ENCODE measurements around the gene ACTN1.
"Not testable (repeated sequence)": the region's sequence is repeated elsewhere in the genome, so short reads cannot be mapped to it uniquely, and the experiment has no call there.

Gene ACTN1

DNA sequence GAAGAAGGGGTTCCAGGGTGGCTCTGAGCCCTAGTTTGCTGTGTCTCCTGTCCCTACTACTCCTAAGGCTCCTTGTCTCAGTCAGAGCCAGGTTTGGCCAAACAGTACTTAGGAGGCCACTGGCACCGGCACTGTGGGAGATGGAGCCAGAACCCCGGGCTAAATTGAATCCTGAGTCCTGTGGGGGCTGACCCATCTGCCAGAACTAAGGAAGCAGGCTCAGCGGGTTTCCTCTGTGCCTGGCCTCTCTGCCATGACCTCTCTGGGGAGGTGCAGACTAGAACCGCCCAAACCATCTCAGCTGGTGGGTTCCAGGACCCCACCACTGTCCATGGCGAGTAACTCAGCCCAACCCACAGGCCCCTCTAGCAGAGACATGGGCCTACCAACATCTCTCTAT lies 5.5 kb downstream of the ACTN1 start:
- peaks cover 42% of the 10 kb centered on the region for H3K36me3 ChIP-seq
- no peak for TF ChIP-seq CTCF (IDR thresholded peaks at IDR 0.05; ENCODE audit: low read depth, low read length)
- H3K27me3 ChIP-seq = no peaks in the 10 kb centered on the region
- no peak overlapping the region for H3K4me3 ChIP-seq (ENCODE audit: low read depth, low read length)
- H3K4me1 ChIP-seq = peaks cover 24% of the 10 kb centered on the region
- no peaks in the 10 kb centered on the region for H3K9me3 ChIP-seq
- no peak for DNase-seq

- H3K9me3 ChIP-seq; DNase-seq; H3K4me3 ChIP-seq (ENCODE audit: low read depth, low read length); H3K27me3 ChIP-seq: not testable (repeated sequence)
- Histone ChIP-seq H3K36me3 (peaks cover 47% of the 10 kb centered on the region), H3K4me1 (peaks cover 28% of the 10 kb centered on the region)
These were observed 5.9 kb downstream of the ACTN1 start for GRCh38 chr14:68973219-68973565.

- Histone ChIP-seq H3K4me3 (ENCODE audit: low read depth, low read length) (no peak overlapping the region), H3K4me1 (peaks cover 34% of the 10 kb centered on the region), H3K36me3 (peaks cover 47% of the 10 kb centered on the region), H3K27me3 (no peaks in the 10 kb centered on the region), H3K9me3 (no peaks in the 10 kb centered on the region)
- no peak for DNase-seq
- no peak for TF ChIP-seq CTCF (IDR thresholded peaks at IDR 0.05; ENCODE audit: low read depth, low read length)
These were observed 6.4 kb downstream of the ACTN1 start for GRCh38 chr14:68972507-68973218.

- H3K4me3 ChIP-seq (ENCODE audit: low read depth, low read length) = no peak overlapping the region
- H3K9me3 ChIP-seq = no peaks in the 10 kb centered on the region
- peaks cover 38% of the 10 kb centered on the region for H3K4me1 ChIP-seq
- H3K27me3 ChIP-seq = no peaks in the 10 kb centered on the region
- no peak for DNase-seq
- no peak for TF ChIP-seq CTCF (IDR thresholded peaks at IDR 0.05; ENCODE audit: low read depth, low read length)
- H3K36me3 ChIP-seq = peaks cover 47% of the 10 kb centered on the region
These were observed 7.6 kb downstream of the ACTN1 start for GRCh38 chr14:68971411-68972035.

- Histone ChIP-seq H3K4me1 (peaks cover 41% of the 10 kb centered on the region), H3K27me3 (no peaks in the 10 kb centered on the region), H3K4me3 (ENCODE audit: low read depth, low read length) (no peak overlapping the region), H3K9me3 (no peaks in the 10 kb centered on the region), H3K36me3 (peaks cover 43% of the 10 kb centered on the region)
- no peak for DNase-seq
- TF ChIP-seq CTCF (IDR thresholded peaks at IDR 0.05; ENCODE audit: low read depth, low read length) = no peak
These were observed 8.4 kb downstream of the ACTN1 start for GRCh38 chr14:68970736-68971135.

DNA sequence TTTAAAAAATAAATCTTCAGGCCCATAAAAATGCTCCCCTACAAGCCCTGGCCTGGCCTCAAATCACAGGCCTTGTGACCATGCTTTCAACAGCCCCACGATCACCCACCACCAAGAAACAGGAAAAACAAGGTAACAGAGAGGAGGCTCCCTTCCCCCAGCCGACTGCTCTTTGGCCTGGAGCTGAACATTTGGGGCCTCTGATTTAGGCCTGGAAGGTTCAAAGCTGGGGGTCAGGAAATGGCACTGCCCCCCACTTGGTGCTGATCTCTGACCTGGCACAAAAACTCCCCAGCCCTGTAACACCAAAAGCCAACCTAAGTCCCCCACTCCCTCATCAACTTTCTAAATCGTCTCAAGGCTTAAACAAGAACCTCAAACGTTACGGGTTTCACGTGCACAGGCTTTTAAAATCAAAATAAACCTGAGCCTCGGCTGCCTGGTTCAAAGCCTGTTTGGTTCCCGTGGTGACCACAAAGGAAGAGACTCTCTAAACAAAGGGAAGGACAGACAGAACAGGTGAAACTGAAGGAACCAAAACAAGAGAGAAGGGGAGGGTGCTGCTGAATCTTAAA lies 9.0 kb downstream of the ACTN1 start:
- TF ChIP-seq CTCF (IDR thresholded peaks at IDR 0.05; ENCODE audit: low read depth, low read length) = no peak

More for the DNA sequence above, 9.0 kb downstream of the ACTN1 start:
- no peak overlapping the region for H3K4me3 ChIP-seq (ENCODE audit: low read depth, low read length)
- DNase-seq = no peak
- peaks cover 47% of the 10 kb centered on the region for H3K4me1 ChIP-seq
- peaks cover 39% of the 10 kb centered on the region for H3K36me3 ChIP-seq
- no peaks in the 10 kb centered on the region for H3K9me3 ChIP-seq
- H3K27me3 ChIP-seq = no peaks in the 10 kb centered on the region

Data from BE2C (cell line).